ENCODE measurements around the gene CHRM3.

Gene CHRM3

DNA sequence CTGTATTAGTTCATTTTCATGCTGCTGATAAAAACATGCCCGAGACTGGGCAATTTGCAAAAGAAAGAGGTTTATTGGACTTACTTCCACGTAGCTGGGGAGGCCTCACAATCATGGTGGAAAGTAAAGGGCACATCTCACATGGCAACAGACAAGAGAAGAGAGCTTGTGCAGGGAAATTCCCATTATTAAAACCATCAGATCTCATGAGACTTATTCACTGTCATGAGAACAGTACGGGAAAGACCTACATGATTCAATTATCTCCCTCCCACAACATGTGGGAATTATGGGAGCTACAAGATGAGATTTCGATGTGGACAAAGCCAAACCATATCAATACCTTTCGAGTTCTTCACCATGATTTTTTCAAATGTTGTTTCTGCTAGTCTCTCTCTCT, 3.7 kb upstream of the CHRM3 start:
- DNase-seq (ENCODE audit: low spot score): no peak
- no peaks in the 10 kb centered on the region for H3K9me3 Mint-ChIP-seq
- H3K27ac Mint-ChIP-seq: no peak overlapping the region
- no peak overlapping the region for H3K4me3 Mint-ChIP-seq
- peaks cover 14% of the 10 kb centered on the region for H3K4me1 Mint-ChIP-seq (ENCODE audit: low read depth)
- peaks cover 5% of the 10 kb centered on the region for H3K36me3 Mint-ChIP-seq (ENCODE audit: low read depth)
- peaks cover 46% of the 10 kb centered on the region for H3K27me3 Mint-ChIP-seq (ENCODE audit: low read depth)

DNA sequence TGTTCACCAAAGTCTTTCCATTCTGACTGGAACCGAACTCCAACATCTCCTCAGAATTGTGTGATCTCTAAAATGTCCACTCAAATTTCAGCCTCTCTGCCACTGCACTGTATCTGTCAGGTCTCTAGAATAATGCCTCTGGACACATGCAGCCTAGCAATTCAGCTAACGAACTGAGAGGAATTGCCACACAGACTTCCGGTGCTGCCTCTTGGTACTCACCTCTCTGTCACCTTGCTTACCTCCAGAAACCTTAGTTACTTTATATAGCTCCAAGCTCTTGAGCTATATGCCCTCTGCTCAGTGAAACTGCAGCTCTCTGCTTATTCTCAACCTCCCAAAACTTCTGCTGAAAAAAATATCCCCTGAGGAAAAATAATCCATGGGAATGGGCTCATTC, 2.7 kb upstream of the CHRM3 start:
- Mint-ChIP-seq H3K9me3 (no peaks in the 10 kb centered on the region), H3K4me3 (no peak overlapping the region), H3K36me3 (ENCODE audit: low read depth) (peaks cover 5% of the 10 kb centered on the region), H3K4me1 (ENCODE audit: low read depth) (peaks cover 18% of the 10 kb centered on the region), H3K27me3 (ENCODE audit: low read depth) (peaks cover 57% of the 10 kb centered on the region), H3K27ac (no peak overlapping the region)
- DNase-seq (ENCODE audit: low spot score): no peak

DNA sequence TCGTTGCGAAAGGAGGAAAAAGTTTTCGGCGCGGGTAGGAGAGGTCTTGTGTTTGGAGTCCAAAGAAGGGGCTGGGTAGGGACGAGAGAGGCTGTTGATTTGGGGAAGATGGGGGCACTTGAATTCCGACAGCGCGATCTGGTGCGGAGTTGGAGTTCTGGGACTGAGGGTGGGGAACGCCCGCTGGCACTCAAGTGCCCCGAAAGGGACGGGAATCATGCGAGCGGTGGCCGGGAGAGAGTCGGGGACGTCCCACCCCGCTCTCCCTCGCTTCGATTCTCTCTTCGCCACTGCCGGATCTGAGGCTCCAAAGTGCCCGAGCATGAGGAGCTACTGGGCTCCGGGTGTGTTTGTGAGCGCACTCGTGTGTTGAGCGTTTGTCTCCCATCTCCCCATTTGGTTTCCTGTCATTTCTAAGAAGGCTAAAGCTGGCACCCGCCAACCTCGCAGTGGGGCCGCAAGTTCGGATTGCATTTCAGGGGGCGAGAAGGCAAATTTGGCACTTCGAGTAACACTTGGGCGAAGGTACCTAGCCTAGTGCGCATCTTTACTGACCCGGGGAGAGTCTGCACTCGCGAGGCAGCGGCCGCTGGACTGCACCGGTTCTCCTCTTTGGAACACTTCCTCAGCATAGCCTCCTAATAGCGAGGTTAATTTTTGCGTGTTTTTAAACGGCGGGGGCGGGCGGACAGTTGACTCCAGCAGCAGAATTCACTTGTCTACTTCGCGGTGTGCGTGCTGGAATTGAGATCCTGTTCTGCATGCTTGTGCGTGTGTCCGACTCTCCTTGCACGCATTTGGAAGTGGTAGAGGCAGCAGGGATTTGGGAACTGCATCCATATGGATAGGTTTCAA, 1.2 kb downstream of the CHRM3 start:
- no peak for DNase-seq (ENCODE audit: low spot score)
- Mint-ChIP-seq H3K27ac (no peak overlapping the region), H3K9me3 (no peaks in the 10 kb centered on the region), H3K4me3 (peak overlapping the region; percentile 68), H3K4me1 (ENCODE audit: low read depth) (peaks cover 22% of the 10 kb centered on the region), H3K36me3 (ENCODE audit: low read depth) (peaks cover 5% of the 10 kb centered on the region), H3K27me3 (ENCODE audit: low read depth) (peaks cover 81% of the 10 kb centered on the region)

DNA sequence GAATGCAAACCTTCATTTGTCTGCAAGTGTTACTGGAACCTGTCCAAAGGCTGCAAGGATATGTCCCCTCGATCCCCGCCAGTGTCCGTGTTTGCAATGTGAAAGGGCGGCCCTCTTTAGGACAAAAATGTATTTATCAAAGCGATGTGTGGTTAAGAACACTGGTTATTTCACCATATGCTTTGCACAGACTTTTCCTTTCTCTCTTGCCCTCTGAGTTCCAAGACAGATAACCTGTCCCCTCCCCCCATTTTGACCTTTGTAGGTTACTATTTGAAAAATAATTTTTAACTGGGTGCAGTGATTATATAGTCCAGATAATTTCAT, 1.8 kb downstream of the CHRM3 start:
- H3K36me3 Mint-ChIP-seq (ENCODE audit: low read depth): peaks cover 5% of the 10 kb centered on the region
- no peak overlapping the region for H3K4me3 Mint-ChIP-seq
- no peak overlapping the region for H3K27ac Mint-ChIP-seq
- DNase-seq (ENCODE audit: low spot score): no peak
- H3K4me1 Mint-ChIP-seq (ENCODE audit: low read depth): peaks cover 22% of the 10 kb centered on the region
- no peaks in the 10 kb centered on the region for H3K9me3 Mint-ChIP-seq
- peaks cover 77% of the 10 kb centered on the region for H3K27me3 Mint-ChIP-seq (ENCODE audit: low read depth)

DNA sequence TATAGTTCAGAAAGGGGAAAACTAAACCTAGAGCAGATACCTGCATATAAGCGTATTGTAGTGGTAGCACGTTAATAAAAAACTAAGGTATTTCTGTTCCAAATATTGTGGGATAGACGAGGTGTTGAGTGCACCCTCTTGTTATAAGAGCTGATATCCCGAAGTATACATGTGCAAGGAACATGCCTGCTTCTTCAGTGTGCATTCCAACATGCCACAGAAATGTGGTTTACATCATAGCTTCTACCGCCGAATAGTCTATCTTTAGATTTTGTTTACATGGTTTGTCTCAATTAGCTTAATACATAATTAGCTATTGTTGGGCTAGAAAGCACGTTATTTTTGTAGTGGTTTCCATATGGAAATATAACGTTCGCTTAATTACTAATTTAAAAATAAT, 2.2 kb downstream of the CHRM3 start:
- no peak overlapping the region for H3K4me3 Mint-ChIP-seq
- no peaks in the 10 kb centered on the region for H3K9me3 Mint-ChIP-seq
- H3K36me3 Mint-ChIP-seq (ENCODE audit: low read depth): peaks cover 5% of the 10 kb centered on the region
- peaks cover 72% of the 10 kb centered on the region for H3K27me3 Mint-ChIP-seq (ENCODE audit: low read depth)
- no peak for DNase-seq (ENCODE audit: low spot score)
- peaks cover 22% of the 10 kb centered on the region for H3K4me1 Mint-ChIP-seq (ENCODE audit: low read depth)
- H3K27ac Mint-ChIP-seq: no peak overlapping the region

DNA sequence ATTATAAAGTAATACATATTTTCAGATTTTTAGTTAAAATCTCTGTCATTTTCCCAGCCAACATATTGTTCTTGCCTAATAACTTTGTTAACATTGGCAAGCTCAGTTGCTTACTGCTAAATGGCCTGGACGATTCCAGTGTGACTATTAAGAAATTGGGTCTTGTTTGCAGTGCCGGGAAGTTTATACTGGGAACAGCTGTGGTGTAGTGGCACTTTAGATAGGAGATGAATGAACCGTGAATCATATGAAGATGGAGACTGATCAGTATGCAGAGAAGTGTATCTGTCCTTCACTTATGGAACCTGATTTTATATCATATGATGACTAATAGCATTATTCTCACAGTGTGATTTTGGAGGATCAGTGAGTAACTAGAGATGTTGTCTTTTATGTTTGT, 3.3 kb downstream of the CHRM3 start:
- no peaks in the 10 kb centered on the region for H3K9me3 Mint-ChIP-seq
- no peak overlapping the region for H3K4me3 Mint-ChIP-seq
- peaks cover 5% of the 10 kb centered on the region for H3K36me3 Mint-ChIP-seq (ENCODE audit: low read depth)
- peaks cover 22% of the 10 kb centered on the region for H3K4me1 Mint-ChIP-seq (ENCODE audit: low read depth)
- DNase-seq (ENCODE audit: low spot score): no peak
- H3K27ac Mint-ChIP-seq: no peak overlapping the region
- H3K27me3 Mint-ChIP-seq (ENCODE audit: low read depth): peaks cover 63% of the 10 kb centered on the region

DNA sequence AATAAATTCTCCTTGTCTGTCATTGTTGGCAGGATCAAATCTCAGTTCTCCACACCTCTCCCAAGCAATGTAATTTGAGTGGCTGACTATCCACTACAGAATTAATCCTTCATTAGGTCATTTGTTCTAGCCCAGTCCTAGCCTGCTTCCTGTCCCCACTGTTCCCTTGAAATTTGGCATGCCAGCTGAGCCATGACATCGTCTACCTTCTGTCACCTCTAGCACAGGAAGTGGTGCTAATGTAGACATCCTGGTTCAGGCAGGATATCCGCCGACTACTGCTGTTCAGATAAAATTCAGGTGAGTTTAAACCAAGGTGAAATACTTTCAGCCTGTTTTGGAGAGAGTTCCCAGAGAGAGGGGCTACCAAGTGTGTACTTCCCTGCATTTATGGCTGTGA, 5.9 kb downstream of the CHRM3 start:
- Mint-ChIP-seq H3K4me3 (no peak overlapping the region), H3K36me3 (ENCODE audit: low read depth) (peaks cover 2% of the 10 kb centered on the region), H3K9me3 (no peaks in the 10 kb centered on the region), H3K27ac (no peak overlapping the region), H3K4me1 (ENCODE audit: low read depth) (peaks cover 12% of the 10 kb centered on the region), H3K27me3 (ENCODE audit: low read depth) (peaks cover 46% of the 10 kb centered on the region)
- DNase-seq (ENCODE audit: low spot score): no peak

DNA sequence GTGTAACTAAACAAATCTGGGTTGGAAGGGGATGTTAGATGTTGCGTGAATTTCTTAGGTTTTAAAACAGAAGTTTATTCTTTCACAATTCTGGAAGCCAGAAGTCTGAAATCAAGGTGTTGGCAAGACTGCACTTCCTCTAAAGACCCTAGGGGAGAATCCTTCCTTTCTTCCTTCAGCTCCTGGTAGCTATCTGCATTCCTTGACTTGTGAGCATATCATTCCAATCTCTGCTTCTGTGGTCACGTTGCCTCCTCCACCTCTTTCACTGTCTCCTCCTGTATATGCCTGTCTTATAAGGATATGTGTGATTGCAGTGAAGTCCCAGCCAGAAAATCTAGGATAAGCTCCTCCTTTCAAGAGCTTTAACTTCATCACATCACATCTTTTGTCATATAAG, 7.7 kb downstream of the CHRM3 start:
- H3K27ac Mint-ChIP-seq: no peak overlapping the region
- no peaks in the 10 kb centered on the region for H3K36me3 Mint-ChIP-seq (ENCODE audit: low read depth)
- no peaks in the 10 kb centered on the region for H3K9me3 Mint-ChIP-seq
- H3K4me3 Mint-ChIP-seq: no peak overlapping the region
- no peak for DNase-seq (ENCODE audit: low spot score)
- peaks cover 4% of the 10 kb centered on the region for H3K4me1 Mint-ChIP-seq (ENCODE audit: low read depth)
- peaks cover 27% of the 10 kb centered on the region for H3K27me3 Mint-ChIP-seq (ENCODE audit: low read depth)

DNA sequence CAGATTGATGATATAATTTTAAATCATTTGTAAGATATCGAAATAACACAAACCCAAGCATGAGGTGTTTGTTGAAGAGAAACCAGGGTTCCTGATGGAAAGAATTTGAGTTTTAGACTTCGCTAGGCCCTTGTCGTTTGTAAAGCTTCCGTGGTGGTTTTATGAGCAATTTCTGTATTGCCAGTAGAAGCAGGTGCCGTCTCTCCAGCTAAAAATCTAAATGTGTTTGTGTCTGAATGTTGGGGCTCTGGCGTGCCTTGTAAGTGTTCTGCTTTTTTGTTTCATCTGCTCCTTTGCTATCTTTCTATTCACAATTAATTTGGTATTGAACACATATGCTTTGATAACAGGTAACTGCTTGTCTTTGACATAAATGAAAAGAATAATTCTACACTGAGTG, 27.5 kb downstream of the CHRM3 start:
- no peaks in the 10 kb centered on the region for H3K36me3 Mint-ChIP-seq (ENCODE audit: low read depth)
- no peaks in the 10 kb centered on the region for H3K4me1 Mint-ChIP-seq (ENCODE audit: low read depth)
- H3K27me3 Mint-ChIP-seq (ENCODE audit: low read depth): no peaks in the 10 kb centered on the region
- DNase-seq (ENCODE audit: low spot score): no peak
- H3K9me3 Mint-ChIP-seq: no peaks in the 10 kb centered on the region
- no peak overlapping the region for H3K4me3 Mint-ChIP-seq
- no peak overlapping the region for H3K27ac Mint-ChIP-seq

DNA sequence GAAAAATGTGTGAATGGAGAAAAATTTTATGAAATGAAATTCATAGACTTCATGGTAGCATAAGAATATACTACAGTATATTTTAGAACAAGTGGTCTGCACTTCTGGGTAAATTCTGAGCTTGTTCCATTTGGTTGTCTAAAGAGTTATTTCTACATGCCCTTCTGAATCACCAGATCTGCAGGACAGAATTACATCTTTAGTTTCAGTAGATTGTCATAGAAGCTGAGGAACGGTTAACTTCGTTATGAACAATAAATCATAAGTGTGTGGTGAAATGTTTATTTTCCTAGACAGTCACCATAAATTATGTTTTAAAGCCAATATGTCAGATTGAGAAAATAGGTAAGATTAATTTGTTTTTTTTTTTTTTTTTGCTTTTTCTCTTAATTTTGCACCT, 30.9 kb downstream of the CHRM3 start:
- Mint-ChIP-seq H3K36me3 (ENCODE audit: low read depth) (no peaks in the 10 kb centered on the region), H3K9me3 (no peaks in the 10 kb centered on the region), H3K4me3 (no peak overlapping the region), H3K4me1 (ENCODE audit: low read depth) (no peaks in the 10 kb centered on the region), H3K27ac (no peak overlapping the region), H3K27me3 (ENCODE audit: low read depth) (no peaks in the 10 kb centered on the region)
- DNase-seq (ENCODE audit: low spot score): no peak

DNA sequence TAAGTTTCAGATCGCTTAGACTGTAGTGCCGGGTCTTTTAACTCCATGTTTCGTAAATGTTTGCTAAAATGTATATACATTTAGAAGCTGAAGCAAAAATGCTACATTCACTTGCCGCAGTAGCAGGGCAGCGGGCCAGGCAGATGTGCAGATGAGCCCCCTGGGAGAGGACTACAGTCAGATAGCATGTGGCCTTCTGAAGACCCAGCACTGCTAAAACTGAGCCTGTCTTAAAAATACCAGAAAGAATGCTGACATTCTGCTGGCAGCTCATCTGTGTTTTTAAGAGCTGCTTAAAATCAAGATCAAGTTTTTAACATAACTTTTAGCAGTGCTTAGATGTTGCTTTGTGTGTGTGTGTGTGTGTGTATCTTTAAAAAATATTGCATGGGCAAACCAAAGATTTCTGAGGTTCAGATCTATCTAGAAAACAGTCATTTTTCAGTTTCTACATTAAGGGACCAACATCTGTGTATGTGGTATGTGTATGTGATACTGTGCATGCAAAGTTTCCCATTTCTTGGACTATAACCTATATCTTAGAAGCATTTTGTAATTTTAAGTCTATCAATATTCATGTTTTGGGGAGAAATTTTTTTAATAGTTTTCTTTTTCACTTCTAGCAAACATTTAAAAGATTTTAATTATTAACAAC, 31.7 kb downstream of the CHRM3 start:
- no peaks in the 10 kb centered on the region for H3K4me1 Mint-ChIP-seq (ENCODE audit: low read depth)
- no peaks in the 10 kb centered on the region for H3K9me3 Mint-ChIP-seq
- no peak overlapping the region for H3K27ac Mint-ChIP-seq
- H3K4me3 Mint-ChIP-seq: no peak overlapping the region
- H3K27me3 Mint-ChIP-seq (ENCODE audit: low read depth): no peaks in the 10 kb centered on the region
- DNase-seq (ENCODE audit: low spot score): no peak
- H3K36me3 Mint-ChIP-seq (ENCODE audit: low read depth): no peaks in the 10 kb centered on the region

DNA sequence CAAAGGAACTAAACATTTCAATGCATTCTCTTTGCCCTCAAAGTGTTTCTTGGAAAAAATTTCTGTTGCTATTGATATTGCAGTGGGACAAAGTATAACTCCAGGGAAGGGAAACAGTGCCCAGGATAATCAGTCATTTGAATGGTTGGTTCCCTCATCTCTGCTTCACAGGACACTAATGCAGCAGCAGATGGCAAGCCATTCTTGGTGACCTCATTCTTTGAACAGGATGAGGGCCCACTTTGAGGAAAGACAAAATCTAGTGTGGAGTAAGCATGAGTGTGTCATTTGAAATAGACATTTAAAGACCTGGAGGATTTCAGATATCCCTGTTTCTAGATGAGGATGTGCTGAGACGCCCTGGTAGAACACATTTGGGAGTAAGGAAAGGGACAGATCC, 32.3 kb downstream of the CHRM3 start:
- Mint-ChIP-seq H3K4me3 (no peak overlapping the region), H3K9me3 (no peaks in the 10 kb centered on the region), H3K27ac (no peak overlapping the region), H3K4me1 (ENCODE audit: low read depth) (no peaks in the 10 kb centered on the region), H3K27me3 (ENCODE audit: low read depth) (no peaks in the 10 kb centered on the region), H3K36me3 (ENCODE audit: low read depth) (no peaks in the 10 kb centered on the region)
- no peak for DNase-seq (ENCODE audit: low spot score)

DNA sequence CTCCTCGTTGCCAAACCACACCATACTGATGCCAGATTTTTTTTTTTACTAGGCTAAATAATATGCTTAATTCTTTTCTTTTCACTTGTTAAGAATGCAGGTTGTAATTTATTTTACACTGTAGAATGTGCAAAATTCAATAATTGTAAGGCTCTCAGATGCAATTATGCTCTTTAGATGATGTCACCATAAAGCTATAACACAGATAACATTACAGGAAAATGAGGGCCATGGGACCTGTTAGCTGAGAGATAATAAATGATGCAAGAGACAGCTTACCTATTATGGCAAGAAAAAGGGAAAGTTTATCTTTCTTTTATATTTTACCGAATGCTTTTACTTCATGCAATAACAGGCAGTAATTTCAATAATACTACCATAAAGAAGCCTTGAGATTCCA, 35.4 kb downstream of the CHRM3 start:
- no peak overlapping the region for H3K4me3 Mint-ChIP-seq
- H3K27me3 Mint-ChIP-seq (ENCODE audit: low read depth): no peaks in the 10 kb centered on the region
- H3K9me3 Mint-ChIP-seq: no peaks in the 10 kb centered on the region
- no peaks in the 10 kb centered on the region for H3K4me1 Mint-ChIP-seq (ENCODE audit: low read depth)
- DNase-seq (ENCODE audit: low spot score): no peak
- H3K36me3 Mint-ChIP-seq (ENCODE audit: low read depth): no peaks in the 10 kb centered on the region
- H3K27ac Mint-ChIP-seq: no peak overlapping the region

DNA sequence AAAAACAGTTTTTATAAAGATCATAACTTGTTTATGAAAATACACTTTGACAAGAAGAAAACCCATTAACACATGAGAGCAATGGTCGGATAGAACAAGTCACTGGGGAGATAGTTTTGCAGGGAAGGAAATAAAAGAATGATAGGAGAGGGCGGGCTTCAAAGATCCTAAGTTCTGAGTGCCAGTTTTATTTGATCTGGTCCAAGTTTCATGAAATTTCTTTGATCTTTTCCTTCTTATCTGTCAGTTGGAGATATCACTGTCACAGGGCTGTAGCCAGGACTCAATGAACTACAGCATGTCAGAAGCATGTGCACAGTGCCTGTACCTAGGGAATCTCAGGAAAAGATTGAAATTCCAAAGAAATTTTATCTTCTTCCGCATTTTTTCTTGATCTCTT, 36.5 kb downstream of the CHRM3 start:
- H3K36me3 Mint-ChIP-seq (ENCODE audit: low read depth): no peaks in the 10 kb centered on the region
- H3K4me1 Mint-ChIP-seq (ENCODE audit: low read depth): no peaks in the 10 kb centered on the region
- H3K27me3 Mint-ChIP-seq (ENCODE audit: low read depth): no peaks in the 10 kb centered on the region
- no peak overlapping the region for H3K4me3 Mint-ChIP-seq
- H3K9me3 Mint-ChIP-seq: no peaks in the 10 kb centered on the region
- H3K27ac Mint-ChIP-seq: no peak overlapping the region
- DNase-seq (ENCODE audit: low spot score): no peak

Measured in T-helper 2 cell treated with Interferon-gamma antibody and Interleukin-4, amounts not matched to agents 5 μg/mL and 100 μg/mL, for 36 hours (primary cell).